Right atrium auricular region (tissue), 2 donors: ENCODE data around the gene MLEC. TPM values are rescaled to one million over a fixed set of nuclear protein-coding genes. Genes with fewer than 3 reads are reported as not detected.

Source experiments
- DNase-seq: peaks from one replicate; pipeline ENCODE4 v3.0.0-alpha.2; 2019; ENCODE audit warnings: low spot score
- H3K27ac ChIP-seq, 2 donors: fragments of 200-600 bp; sonication (generic); 1 replicate in 1 of 2; 2 replicates in 1 of 2; pipeline ENCODE4 v1.5.1; 2016 to 2019
- H3K27me3 ChIP-seq, 2 donors: fragments of 200-600 bp; sonication (generic); one replicate each; pipeline versions ENCODE4 v1.5.1 to v1.6.0; 2017 to 2019
- H3K36me3 ChIP-seq: fragments of 200-600 bp; sonication (generic); one replicate; pipeline ENCODE4 v1.5.1; 2016
- H3K4me1 ChIP-seq, 2 donors: fragments of 200-600 bp; sonication (generic); one replicate each; pipeline versions ENCODE4 v1.5.1 to v1.6.0; 2017 to 2019
- H3K4me3 ChIP-seq, 2 donors: fragments of 200-600 bp; sonication (generic); 1 replicate in 1 of 2; 2 replicates in 1 of 2; pipeline ENCODE4 v1.5.1; 2017 to 2019; ENCODE audit warnings: mild to moderate bottlenecking in 1 of 2, moderate library complexity in 1 of 2
- H3K9me3 ChIP-seq, 2 donors: fragments of 200-600 bp; sonication (generic); one replicate each; pipeline ENCODE4 v1.5.1; 2019
- CTCF ChIP-seq, 2 donors: fragments of 200-600 bp; sonication (generic); IDR thresholded peaks; one replicate each; pipeline ENCODE4 v1.5.1; 2019; ENCODE audit warnings: antibody characterized with exemption in 2 of 2
- total RNA-seq, 2 donors: library from RNA; depleted of rRNA; stranded (reverse); fragments of >200 nt; gene quantifications; one replicate each; pipeline ENCODE4 v1.1.0, GENCODE V29; 2016

MLEC gene
- total RNA-seq, 2 donors from 2014 or later, result 89.7 to 179 TPM

- H3K4me1 ChIP-seq, result peaks cover 0 to 27% of the 10 kb centered on the region in 2 donors
- peaks cover 82% of the 10 kb centered on the region for H3K36me3 ChIP-seq
- H3K27ac ChIP-seq, result peak overlapping the region; percentile 47 to 61
- no peaks in the 10 kb centered on the region for H3K9me3 ChIP-seq
- DNase-seq, result no peak
- no peak overlapping the region for H3K4me3 ChIP-seq
- TF ChIP-seq CTCF (IDR thresholded peaks at IDR 0.05), result no peak
- no peaks in the 10 kb centered on the region for H3K27me3 ChIP-seq
These were observed 33.5 kb downstream of the MLEC start for GRCh38 chr12:120720234-120720986.

- H3K36me3 ChIP-seq, result peaks cover 76% of the 10 kb centered on the region
These were observed 34.2 kb downstream of the MLEC start for GRCh38 chr12:120720987-120721801.

GRCh38 chr12:120721866-120722265 is 34.9 kb downstream of the MLEC start:
- Histone ChIP-seq H3K27ac (no peak overlapping the region), H3K4me1 (peaks cover 0 to 38% of the 10 kb centered on the region in 2 donors), H3K4me3 (no peak overlapping the region), H3K9me3 (no peaks in the 10 kb centered on the region), H3K27me3 (no peaks in the 10 kb centered on the region), H3K36me3 (peaks cover 69% of the 10 kb centered on the region)
- DNase-seq, result no peak
- TF ChIP-seq CTCF (IDR thresholded peaks at IDR 0.05), result no peak

More at GRCh38 chr12:120720987-120721801, 34.2 kb downstream of the MLEC start:
- H3K27me3 ChIP-seq, result no peaks in the 10 kb centered on the region
- no peak for DNase-seq
- H3K4me3 ChIP-seq, result no peak overlapping the region
- H3K4me1 ChIP-seq, result peaks cover 0 to 32% of the 10 kb centered on the region in 2 donors
- TF ChIP-seq CTCF (IDR thresholded peaks at IDR 0.05), result no peak
- H3K9me3 ChIP-seq, result no peaks in the 10 kb centered on the region
- peak overlapping the region; percentile 47 to 61 for H3K27ac ChIP-seq

- peaks cover 67% of the 10 kb centered on the region for H3K36me3 ChIP-seq
- no peak for TF ChIP-seq CTCF (IDR thresholded peaks at IDR 0.05)
These were observed 35.8 kb downstream of the MLEC start for GRCh38 chr12:120722784-120723183.

GRCh38 chr12:120724720-120725119 is 37.8 kb downstream of the MLEC start:
- TF ChIP-seq CTCF (IDR thresholded peaks at IDR 0.05), result no peak
- Histone ChIP-seq H3K4me1 (peaks cover 0 to 38% of the 10 kb centered on the region in 2 donors), H3K36me3 (peaks cover 57% of the 10 kb centered on the region), H3K4me3 (no peak overlapping the region), H3K27ac (peak overlapping the region in 1 of 2 donors; percentile 83), H3K27me3 (no peaks in the 10 kb centered on the region), H3K9me3 (no peaks in the 10 kb centered on the region)
- no peak for DNase-seq

More at GRCh38 chr12:120722784-120723183, 35.8 kb downstream of the MLEC start:
- H3K9me3 ChIP-seq, result no peaks in the 10 kb centered on the region
- no peaks in the 10 kb centered on the region for H3K27me3 ChIP-seq
- H3K4me3 ChIP-seq, result no peak overlapping the region
- no peak overlapping the region for H3K27ac ChIP-seq
- DNase-seq, result no peak
- peaks cover 0 to 38% of the 10 kb centered on the region in 2 donors for H3K4me1 ChIP-seq
